Small intestine (tissue), 7 donors: Measurements from ENCODE around the gene CLIC5. TPM values are rescaled to one million over a fixed set of nuclear protein-coding genes. Genes with fewer than 3 reads are reported as not detected.

Source experiments
- DNase-seq, 2 donors: peaks; one replicate each; pipeline versions ENCODE4 v3.0.0 to v3.0.0-alpha.2; 2013
- FAIRE-seq: peaks from 2 replicates; lab custom pipeline; 2012; peaks lifted over from hg19 to GRCh38; lab: Jason Lieb, UNC
- H3K27ac ChIP-seq, 3 donors: one replicate each; pipeline ENCODE4 v1.5.1; 2013; ENCODE audit warnings: low read length in 2 of 3, mild to moderate bottlenecking in 2 of 3, control low read depth in 1 of 3, inconsistent platforms in 1 of 3, low read depth in 1 of 3, moderate library complexity in 1 of 3
- H3K27me3 ChIP-seq, 3 donors: one replicate each; pipeline ENCODE4 v1.6.1; 2013; ENCODE audit warnings: low read length in 3 of 3, inconsistent platforms in 1 of 3; ENCODE audit not compliant: control insufficient read depth in 3 of 3, insufficient read depth in 3 of 3
- H3K36me3 ChIP-seq, 3 donors: one replicate each; pipeline ENCODE4 v1.6.1; 2013; ENCODE audit warnings: low read length in 3 of 3, inconsistent platforms in 1 of 3, low read depth in 1 of 3, mild to moderate bottlenecking in 1 of 3, moderate library complexity in 1 of 3; ENCODE audit not compliant: control insufficient read depth in 3 of 3, insufficient read depth in 2 of 3
- H3K4me1 ChIP-seq, 3 donors: one replicate each; pipeline ENCODE4 v1.6.1; 2013; ENCODE audit warnings: low read length in 2 of 3, inconsistent platforms in 1 of 3, low read depth in 1 of 3, mild to moderate bottlenecking in 1 of 3, moderate library complexity in 1 of 3; ENCODE audit not compliant: control insufficient read depth in 3 of 3, insufficient read depth in 2 of 3
- H3K4me3 ChIP-seq, 3 donors: one replicate each; pipeline ENCODE4 v1.5.1; 2013; ENCODE audit warnings: low read length in 3 of 3, control low read depth in 1 of 3, inconsistent platforms in 1 of 3, low read depth in 1 of 3, mild to moderate bottlenecking in 1 of 3, moderate library complexity in 1 of 3
- H3K9me3 ChIP-seq, 2 donors: one replicate each; pipeline ENCODE4 v1.6.1; 2013; ENCODE audit warnings: low read depth in 1 of 2, low read length in 1 of 2; ENCODE audit not compliant: control insufficient read depth in 2 of 2, insufficient read depth in 1 of 2
- WGBS, 3 donors: extraction: QIAGEN DNeasy Blood & Tissue Kit; methylation state at CpG; one replicate each; pipeline ENCODE4 v1.1.7; 2013; 5-methylcytosine and 5-hydroxymethylcytosine counted together
- polyA plus RNA-seq, 4 donors: library from polyadenylated mRNA; stranded (reverse) in 3 of 4; unstranded in 1 of 4; fragments of 200-250 nt in 3 of 4; fragments of 120-200 nt in 1 of 4; gene quantifications; one replicate each; pipeline versions ENCODE4 v1.2.1 to v1.2.3, GENCODE V29; 2013
- donor health status: healthy with polysubstance abuse.
- donor health status: control.
- donor health status: control.
- donor health status: Bipolar disorder and iron deficiency.
- donor health status: healthy.

CLIC5 gene
- polyA plus RNA-seq, 4 donors = 9.3 to 65.7 (median 21.8) TPM

DNA sequence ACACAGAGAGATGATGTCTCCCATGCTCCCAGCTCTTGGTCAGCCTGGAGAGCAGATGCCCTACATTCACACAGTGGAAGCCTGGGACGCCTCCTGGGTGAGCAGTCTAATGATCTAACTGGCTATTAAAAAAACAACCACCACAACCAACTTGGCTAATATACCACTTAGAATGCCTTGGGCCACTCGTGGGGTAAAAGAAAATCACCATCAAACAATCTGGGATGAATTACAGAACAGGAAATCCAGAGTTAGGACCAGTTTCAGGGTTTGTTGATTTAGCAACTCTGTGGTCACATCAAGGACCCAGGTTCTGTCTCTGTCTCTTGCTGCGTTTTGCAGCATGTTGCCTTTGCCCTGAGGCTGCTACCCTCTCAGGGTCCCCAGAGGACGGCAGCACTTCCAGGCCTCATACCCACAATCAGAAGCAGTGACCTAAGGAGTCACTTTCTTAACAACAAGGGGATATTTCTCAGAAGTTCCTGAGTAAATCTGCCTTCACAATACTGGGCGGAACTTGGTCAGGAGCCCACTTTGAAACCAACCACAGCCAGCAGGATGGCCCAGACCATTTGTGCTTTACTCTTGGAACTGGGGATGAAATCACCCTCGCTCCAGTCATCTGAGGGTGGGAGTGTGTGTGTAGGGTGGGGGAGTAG is 118.7 kb downstream of the CLIC5 start:
- WGBS, 3 donors = 64 to 70% (median 67%) methylated on average over 6 of the region's 6 CpGs

DNA sequence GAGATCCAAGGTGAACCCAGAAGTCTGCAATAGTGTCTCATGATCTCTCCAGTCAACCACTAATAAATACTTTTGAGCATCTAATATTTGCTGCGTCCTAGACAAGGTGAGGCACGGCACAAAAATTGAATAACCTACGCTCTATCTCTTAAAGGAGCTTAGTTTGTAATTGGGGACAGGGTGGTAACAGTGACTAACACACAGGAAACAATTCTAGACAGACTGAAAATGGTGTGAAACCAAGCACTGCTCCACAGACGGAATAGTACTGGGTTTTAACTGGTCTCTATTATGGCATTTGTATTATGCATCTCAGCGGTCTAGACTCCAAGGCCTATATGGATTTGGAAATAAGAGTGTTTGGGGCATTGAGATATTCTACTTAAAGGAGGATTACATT is 120.1 kb downstream of the CLIC5 start:
- no peak for FAIRE-seq

More for the DNA sequence above, 118.7 kb downstream of the CLIC5 start:
- H3K27me3 ChIP-seq = no peaks in the 10 kb centered on the region
- H3K27ac ChIP-seq = no peak overlapping the region
- H3K36me3 ChIP-seq = peaks cover 0 to 6% (median 5%) of the 10 kb centered on the region in 3 donors
- no peak for DNase-seq
- H3K4me1 ChIP-seq = no peaks in the 10 kb centered on the region
- H3K4me3 ChIP-seq = no peak overlapping the region
- no peak for FAIRE-seq
- no peaks in the 10 kb centered on the region for H3K9me3 ChIP-seq

DNA sequence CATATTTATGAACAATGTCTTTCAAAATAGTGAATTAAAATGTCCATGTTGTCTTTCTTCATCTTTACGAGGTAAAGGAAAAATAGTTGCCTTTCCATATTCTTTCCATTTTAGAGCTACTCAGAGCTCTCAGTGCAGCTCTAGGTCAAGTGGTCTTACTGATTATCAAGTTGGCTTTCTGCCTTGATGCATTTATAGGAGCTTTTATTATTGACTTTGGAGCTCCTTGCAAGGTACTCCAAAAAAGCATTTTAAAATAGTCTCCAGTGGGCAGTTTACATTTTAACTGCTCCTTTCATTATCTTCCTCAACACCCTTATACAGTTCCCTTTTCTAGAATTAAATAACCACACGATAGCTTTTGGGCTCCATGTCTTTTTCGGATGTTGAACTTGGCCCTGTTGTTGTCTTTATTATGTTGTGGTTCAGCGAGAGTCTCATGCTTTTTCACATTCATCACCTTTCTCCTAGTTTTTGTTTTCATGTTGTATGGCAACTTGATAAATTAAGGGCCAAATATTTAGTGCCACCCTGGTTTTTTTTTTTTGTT is 122.9 kb downstream of the CLIC5 start:
- Histone ChIP-seq H3K27me3 (no peaks in the 10 kb centered on the region), H3K36me3 (no peaks in the 10 kb centered on the region), H3K27ac (no peak overlapping the region), H3K4me3 (no peak overlapping the region), H3K4me1 (no peaks in the 10 kb centered on the region), H3K9me3 (no peaks in the 10 kb centered on the region)
- DNase-seq (no peak), FAIRE-seq (no peak)
- WGBS, 3 donors = 73 to 89% (median 79%) methylated on average over 4 of the region's 4 CpGs

More for the DNA sequence above, 120.1 kb downstream of the CLIC5 start:
- H3K27me3 ChIP-seq = no peaks in the 10 kb centered on the region
- 59 to 83% (median 74%) methylated on average over 5 of the region's 5 CpGs for WGBS, 3 donors
- H3K9me3 ChIP-seq = no peaks in the 10 kb centered on the region
- peaks cover 0 to 5% (median 2%) of the 10 kb centered on the region in 3 donors for H3K36me3 ChIP-seq
- no peak overlapping the region for H3K27ac ChIP-seq
- no peaks in the 10 kb centered on the region for H3K4me1 ChIP-seq
- H3K4me3 ChIP-seq = no peak overlapping the region
- peak in 1 of 2 donors; percentile 9 for DNase-seq

DNA sequence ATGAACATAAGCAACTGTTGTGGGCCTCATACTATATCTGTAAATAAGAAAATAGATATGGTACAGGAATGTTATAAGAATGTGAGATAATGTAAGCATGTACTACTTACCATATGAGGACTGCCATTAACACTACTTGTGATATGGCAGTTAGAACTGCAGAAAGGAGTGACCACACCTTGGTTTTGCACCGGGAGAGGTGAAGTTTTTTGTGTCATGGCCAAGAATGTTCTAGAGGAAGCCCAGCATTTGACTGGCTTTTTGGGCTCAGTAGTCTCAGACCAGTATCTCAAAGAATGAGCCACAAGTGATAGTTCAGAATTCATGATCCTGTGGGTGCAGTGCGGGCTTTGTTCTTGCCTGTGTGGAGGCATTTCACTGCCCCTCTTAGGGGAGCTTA is 123.5 kb downstream of the CLIC5 start:
- 84 to 93% (median 85%) methylated on average over 2 of the region's 2 CpGs for WGBS, 3 donors
- FAIRE-seq = no peak
- no peaks in the 10 kb centered on the region for H3K27me3 ChIP-seq
- no peak for DNase-seq
- no peaks in the 10 kb centered on the region for H3K9me3 ChIP-seq
- H3K4me3 ChIP-seq = no peak overlapping the region
- H3K27ac ChIP-seq = no peak overlapping the region
- H3K4me1 ChIP-seq = no peaks in the 10 kb centered on the region
- no peaks in the 10 kb centered on the region for H3K36me3 ChIP-seq

DNA sequence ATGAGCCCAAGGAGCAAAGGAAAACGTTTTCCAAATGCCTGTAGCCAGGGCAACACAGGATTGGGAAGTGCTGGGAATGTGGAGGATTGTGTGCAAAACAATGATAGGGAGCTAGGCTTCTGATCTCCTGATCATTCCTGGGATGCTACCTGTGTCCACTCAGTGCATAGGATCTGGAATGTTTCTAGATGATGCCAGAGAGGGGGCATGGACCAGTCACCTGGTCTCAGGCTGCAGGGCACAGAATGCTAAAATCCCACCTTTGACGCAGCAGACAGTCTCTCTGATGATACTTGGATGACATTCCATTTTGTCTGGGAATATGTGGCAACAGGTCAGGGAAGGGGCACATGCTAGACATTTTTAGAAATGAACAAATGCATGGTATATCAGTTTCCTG is 128.9 kb downstream of the CLIC5 start:
- H3K27me3 ChIP-seq = no peaks in the 10 kb centered on the region
- FAIRE-seq = no peak
- DNase-seq = no peak
- peaks cover 0 to 2% (median 0%) of the 10 kb centered on the region in 3 donors for H3K4me1 ChIP-seq
- no peaks in the 10 kb centered on the region for H3K36me3 ChIP-seq
- H3K27ac ChIP-seq = no peak overlapping the region
- no peaks in the 10 kb centered on the region for H3K9me3 ChIP-seq
- no peak overlapping the region for H3K4me3 ChIP-seq
- 45 to 58% (median 56%) methylated on average over 2 of the region's 2 CpGs for WGBS, 3 donors

DNA sequence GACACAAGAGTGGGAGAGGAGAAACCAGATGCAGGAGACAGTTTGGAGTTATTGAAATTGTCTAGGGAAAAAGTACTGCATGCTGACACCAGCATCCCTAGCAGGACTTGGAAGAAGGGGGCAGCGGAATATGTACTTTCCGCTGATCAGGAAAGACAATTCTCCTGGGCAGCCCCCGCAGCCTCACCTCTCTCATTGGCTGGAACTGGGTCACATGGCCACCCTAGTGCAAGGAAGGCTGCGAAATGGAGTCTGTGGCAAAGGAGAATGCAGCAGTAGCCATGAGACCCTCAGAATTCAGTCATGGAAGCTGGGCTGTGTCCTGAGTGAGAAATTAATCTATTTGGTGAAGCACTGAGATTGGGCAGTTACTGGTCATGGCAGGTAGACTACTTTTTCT is 131.3 kb downstream of the CLIC5 start:
- 72 to 90% (median 73%) methylated on average over 4 of the region's 4 CpGs for WGBS, 3 donors
- Histone ChIP-seq H3K4me1 (peaks cover 0 to 23% (median 3%) of the 10 kb centered on the region in 3 donors), H3K4me3 (no peak overlapping the region), H3K27me3 (no peaks in the 10 kb centered on the region), H3K27ac (no peak overlapping the region), H3K9me3 (no peaks in the 10 kb centered on the region), H3K36me3 (no peaks in the 10 kb centered on the region)
- FAIRE-seq (no peak), DNase-seq (no peak)

DNA sequence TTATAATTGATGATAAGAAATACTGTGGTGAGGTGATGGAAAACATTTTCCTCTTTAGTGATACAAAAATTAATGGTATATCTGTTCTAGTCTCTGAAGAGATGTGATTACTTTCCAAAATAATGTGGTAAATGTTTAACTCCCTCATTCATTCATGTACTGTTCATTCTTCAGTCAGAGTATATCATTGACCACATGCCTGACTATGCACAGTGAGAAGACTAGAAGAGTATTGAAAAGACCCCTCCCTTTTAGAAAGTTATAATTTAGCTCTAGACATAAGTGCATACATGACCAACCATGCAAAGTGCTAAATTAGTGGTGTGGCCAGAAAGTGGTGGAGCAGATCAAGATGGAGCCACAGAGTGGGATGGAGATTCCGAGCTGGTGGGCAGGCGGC is 133.0 kb downstream of the CLIC5 start:
- no peak overlapping the region for H3K27ac ChIP-seq
- no peaks in the 10 kb centered on the region for H3K9me3 ChIP-seq
- DNase-seq (no peak), FAIRE-seq (no peak)
- WGBS, 3 donors = 96 to 99% (median 98%) methylated on average over 2 of the region's 2 CpGs
- H3K27me3 ChIP-seq = no peaks in the 10 kb centered on the region
- peaks cover 0 to 25% (median 3%) of the 10 kb centered on the region in 3 donors for H3K4me1 ChIP-seq
- H3K36me3 ChIP-seq = no peaks in the 10 kb centered on the region
- H3K4me3 ChIP-seq = no peak overlapping the region

DNA sequence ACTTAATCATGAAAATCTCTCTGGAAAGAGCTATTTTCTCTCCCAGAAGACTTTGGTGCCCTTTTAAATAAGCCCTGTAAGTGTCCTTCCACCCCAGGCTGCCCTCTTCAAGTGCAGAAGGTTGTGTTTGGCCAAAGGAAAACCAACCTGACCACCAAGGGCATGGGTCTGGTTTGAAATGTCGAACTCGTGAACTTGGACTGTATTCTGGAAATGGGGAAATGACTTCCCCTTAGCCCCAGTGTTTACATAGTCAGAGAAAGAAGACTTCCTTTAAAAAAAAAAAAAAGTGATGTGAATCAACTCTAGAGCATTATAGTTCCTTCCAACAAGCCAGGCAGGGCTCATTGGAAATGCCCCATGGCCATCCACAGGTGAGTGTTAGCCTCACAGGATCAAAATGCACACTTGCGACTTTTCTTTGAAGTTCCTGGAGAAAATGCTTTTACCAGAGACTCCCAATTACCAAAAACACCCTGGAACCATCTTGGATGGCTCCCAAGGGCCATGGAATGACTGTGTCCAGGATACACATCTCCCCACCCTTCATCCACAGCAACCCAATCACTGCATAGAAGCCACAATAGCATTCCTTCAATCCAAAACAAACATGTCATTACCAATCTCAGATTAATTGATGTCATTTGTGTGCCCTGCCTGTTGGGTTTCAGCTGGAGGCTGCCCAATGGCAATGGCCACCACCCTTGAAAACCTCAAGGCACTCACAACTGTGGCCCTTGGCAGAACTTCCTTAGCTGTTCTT is 133.8 kb downstream of the CLIC5 start:
- FAIRE-seq (no peak), DNase-seq (no peak)
- Histone ChIP-seq H3K27ac (no peak overlapping the region), H3K27me3 (no peaks in the 10 kb centered on the region), H3K36me3 (no peaks in the 10 kb centered on the region), H3K4me3 (no peak overlapping the region), H3K4me1 (peaks cover 0 to 25% (median 3%) of the 10 kb centered on the region in 3 donors), H3K9me3 (no peaks in the 10 kb centered on the region)
- WGBS, 3 donors = 80 to 90% (median 87%) methylated on average over 3 of the region's 3 CpGs
